ACC112 (cell line): ENCODE results near the gene DNMT1.

Experiments
- H2AFZ ChIP-seq: fragments of 200-600 bp; sonication (generic); one replicate; pipeline ENCODE4 v1.6.0; 2017; ENCODE audit warnings: antibody characterized with exemption, low read length; ENCODE audit not compliant: unreplicated experiment
- H3K27ac ChIP-seq: fragments of 200-600 bp; sonication (generic); 2 replicates; pipeline ENCODE4 v1.5.1; 2014; ENCODE audit warnings: low read depth, mild to moderate bottlenecking, antibody characterized with exemption, low read length, moderate library complexity
- H3K27me3 ChIP-seq: fragments of 200-600 bp; sonication (generic); 2 replicates; pipeline ENCODE4 v1.6.1; 2014; ENCODE audit warnings: mild to moderate bottlenecking, antibody characterized with exemption, low read length, moderate library complexity, mixed read lengths; ENCODE audit not compliant: insufficient read depth
- H3K36me3 ChIP-seq: fragments of 200-600 bp; sonication (generic); 2 replicates; pipeline ENCODE4 v1.6.1; 2016; ENCODE audit warnings: mild to moderate bottlenecking, antibody characterized with exemption, low read length, moderate library complexity, mixed read lengths; ENCODE audit not compliant: insufficient read depth
- H3K4me1 ChIP-seq: fragments of 200-600 bp; sonication (generic); one replicate; pipeline ENCODE4 v1.6.1; 2016; ENCODE audit warnings: low read length, mixed read lengths; ENCODE audit not compliant: insufficient read depth, unreplicated experiment, control insufficient read depth
- H3K4me3 ChIP-seq: fragments of 200-600 bp; sonication (generic); 2 replicates; pipeline ENCODE4 v1.5.1; 2014; ENCODE audit warnings: mild to moderate bottlenecking, low read depth, low read length
- H3K79me2 ChIP-seq: fragments of 200-600 bp; sonication (generic); one replicate; pipeline ENCODE4 v1.6.0; 2016; ENCODE audit warnings: low read length; ENCODE audit not compliant: control insufficient read depth, unreplicated experiment, insufficient read depth

Gene DNMT1

GRCh38 chr19:10086591-10087192 lies 108.1 kb downstream of the DNMT1 start:
- Histone ChIP-seq H3K4me1 (no peaks in the 10 kb centered on the region), H3K36me3 (peaks cover 17% of the 10 kb centered on the region; the same call in 1 of the 2 replicates), H3K79me2 (peaks cover 14% of the 10 kb centered on the region), H2AFZ (peak overlapping the region; percentile 68), H3K27me3 (no peaks in the 10 kb centered on the region), H3K4me3 (peak overlapping the region; percentile 99), H3K27ac (peak overlapping the region; percentile 63)

- Histone ChIP-seq H2AFZ (peak within 1 kb of the TSS; percentile 68), H3K79me2 (peaks cover 14% of the 10 kb centered on the region), H3K4me1 (no peaks in the 10 kb centered on the region), H3K27me3 (no peaks in the 10 kb centered on the region), H3K36me3 (peaks cover 17% of the 10 kb centered on the region; the same call in 1 of the 2 replicates), H3K27ac (peak within 1 kb of the TSS; percentile 63), H3K4me3 (peak within 1 kb of the TSS; percentile 99)
Observed at GRCh38 chr19:10085641-10086590, 108.8 kb downstream of the DNMT1 start, which contains the start of gene SHFL. Gene SHFL, plus strand, starts transcription at chr19:10086317. Its CDS starts 111 bp downstream, at chr19:10086428.

- Histone ChIP-seq H3K27ac (no peak overlapping the region), H3K36me3 (peaks cover 9% of the 10 kb centered on the region; the same call in 1 of the 2 replicates), H3K79me2 (peaks cover 14% of the 10 kb centered on the region), H2AFZ (no peak overlapping the region), H3K4me1 (no peaks in the 10 kb centered on the region), H3K4me3 (no peak overlapping the region), H3K27me3 (no peaks in the 10 kb centered on the region)
Observed at GRCh38 chr19:10084803-10085202, 110.0 kb downstream of the DNMT1 start.

- peaks cover under 1% of the 10 kb centered on the region; the same call in 1 of the 2 replicates for H3K36me3 ChIP-seq
- H3K27me3 ChIP-seq = no peaks in the 10 kb centered on the region
- no peak overlapping the region for H3K27ac ChIP-seq
- no peaks in the 10 kb centered on the region for H3K4me1 ChIP-seq
- H3K4me3 ChIP-seq = no peak overlapping the region
- H3K79me2 ChIP-seq = peaks cover 14% of the 10 kb centered on the region
- no peak overlapping the region for H2AFZ ChIP-seq
Observed at GRCh38 chr19:10083911-10084310, 110.8 kb downstream of the DNMT1 start.
